MM.1S (cell line): ENCODE results near the gene PBX4.

ENCODE experiments used
- DNase-seq: peaks from one replicate; pipeline ENCODE4 v3.0.0-alpha.2; 2015
- H2AFZ ChIP-seq: fragments of 300-600 bp; sonication (generic); 2 replicates; pipeline ENCODE4 v1.6.0; 2016; ENCODE audit warnings: antibody characterized with exemption, low read length
- H3F3A ChIP-seq: fragments of 300-600 bp; sonication (generic); 2 replicates; pipeline ENCODE4 v1.6.1; 2016; ENCODE audit warnings: mild to moderate bottlenecking, antibody characterized with exemption, low read length, moderate library complexity, mixed read lengths; ENCODE audit not compliant: insufficient read depth
- H3K27ac ChIP-seq: fragments of 300-600 bp; sonication (generic); 2 replicates; pipeline ENCODE4 v1.5.1; 2016; ENCODE audit warnings: mild to moderate bottlenecking, low read length
- H3K27me3 ChIP-seq: fragments of 300-600 bp; sonication (generic); replicated peaks from 2 replicates; pipeline ENCODE4 v1.6.0; 2016; ENCODE audit warnings: low read length; ENCODE audit not compliant: insufficient read depth
- H3K36me3 ChIP-seq: fragments of 300-600 bp; sonication (generic); replicated peaks from 2 replicates; pipeline ENCODE4 v1.6.1; 2016; ENCODE audit warnings: mild to moderate bottlenecking, low read length, mixed read lengths; ENCODE audit not compliant: insufficient read depth
- H3K4me1 ChIP-seq: fragments of 300-600 bp; sonication (generic); 2 replicates; pipeline ENCODE4 v1.6.1; 2016; ENCODE audit warnings: low read length, mixed read lengths
- H3K4me2 ChIP-seq: fragments of 300-600 bp; sonication (generic); 2 replicates; pipeline ENCODE4 v1.6.0; 2016; ENCODE audit warnings: low read depth, low read length
- H3K4me3 ChIP-seq: fragments of 300-600 bp; sonication (generic); 2 replicates; pipeline ENCODE4 v1.5.1; 2016; ENCODE audit warnings: low read length, mixed read lengths
- H3K79me2 ChIP-seq: fragments of 300-600 bp; sonication (generic); 2 replicates; pipeline ENCODE4 v1.6.1; 2016; ENCODE audit warnings: mixed run types, low read length, mixed read lengths
- H3K9ac ChIP-seq: fragments of 300-600 bp; sonication (generic); 2 replicates; pipeline ENCODE4 v1.6.1; 2016; ENCODE audit warnings: low read length, mixed read lengths
- H3K9me2 ChIP-seq: fragments of 300-600 bp; sonication (generic); replicated peaks from 2 replicates; pipeline ENCODE4 v1.6.1; 2016; ENCODE audit warnings: mild to moderate bottlenecking, low read length, mixed read lengths; ENCODE audit not compliant: insufficient read depth
- H3K9me3 ChIP-seq: fragments of 300-600 bp; sonication (generic); replicated peaks from 2 replicates; pipeline ENCODE4 v1.6.1; 2016; ENCODE audit warnings: mild to moderate bottlenecking, low read length, mixed read lengths; ENCODE audit not compliant: insufficient read depth
- H4K20me1 ChIP-seq: fragments of 300-600 bp; sonication (generic); 2 replicates; pipeline ENCODE4 v1.6.1; 2016; ENCODE audit warnings: mild to moderate bottlenecking, low read length, moderate library complexity, mixed read lengths; ENCODE audit not compliant: insufficient read depth
- EZH2 ChIP-seq: fragments of 300-600 bp; sonication (generic); optimal IDR thresholded peaks from 2 replicates; pipeline ENCODE3; 2017; ENCODE audit warnings: low read depth, mild to moderate bottlenecking, antibody characterized with exemption, low read length, mixed read lengths
- EZH2phosphoT487 ChIP-seq: fragments of 300-600 bp; sonication (generic); IDR thresholded peaks from 2 replicates; pipeline ENCODE4 v1.6.1; 2018; ENCODE audit warnings: antibody characterized with exemption, low read length
- TF ChIP-seq, protein P1 (sequence below): fragments of 300-600 bp; sonication (generic); IDR thresholded peaks from 2 replicates; pipeline ENCODE4 v1.5.1; 2016; ENCODE audit warnings: antibody characterized with exemption, low read length, mixed read lengths

Gene PBX4

DNA sequence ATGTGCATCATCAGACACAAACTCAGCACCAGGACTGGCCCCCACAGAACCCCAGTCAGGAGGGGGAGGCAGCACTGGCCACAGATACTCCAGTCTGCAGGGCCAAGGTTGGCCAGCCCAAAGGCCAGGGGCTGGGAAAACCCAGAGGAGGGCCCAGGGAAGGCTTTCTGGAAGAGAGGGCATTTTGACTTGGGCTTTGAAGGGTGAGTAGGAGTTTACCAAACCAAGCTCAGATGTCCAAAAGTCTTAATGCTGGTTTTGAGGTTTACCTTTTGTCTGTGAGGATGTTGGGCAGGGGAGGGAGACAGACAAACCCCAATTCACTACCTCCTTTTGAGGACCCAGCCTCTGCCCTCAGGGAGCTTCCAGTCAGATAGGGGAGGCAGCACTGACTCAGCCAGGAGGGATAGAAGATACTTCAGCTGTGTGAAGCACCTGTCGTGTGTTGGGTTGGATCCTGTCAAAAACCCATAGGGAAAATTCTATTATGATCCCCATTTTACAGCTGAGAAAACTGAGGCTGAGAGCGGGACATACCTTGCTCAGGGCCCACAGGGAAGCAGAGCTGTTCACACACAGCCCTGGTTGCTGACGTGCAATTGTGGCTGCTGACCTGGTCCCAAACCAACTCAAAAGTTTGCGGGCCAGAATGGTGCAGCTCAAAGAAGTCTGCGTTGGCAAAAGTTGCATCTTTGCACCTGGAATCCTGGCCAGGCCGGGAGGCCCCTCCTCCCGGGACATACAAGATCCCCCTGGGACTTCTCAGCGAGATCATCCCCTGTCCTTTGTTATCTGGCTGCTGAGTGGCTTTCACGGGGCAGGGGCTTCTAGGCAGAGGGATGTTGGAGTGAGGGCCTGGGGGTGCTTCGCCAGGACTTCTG lies 67.3 kb downstream of the PBX4 start:
- Histone ChIP-seq H4K20me1 (no peaks in the 10 kb centered on the region), H3K4me3 (no peak overlapping the region), H3K36me3 (no peaks in the 10 kb centered on the region), H3K79me2 (no peaks in the 10 kb centered on the region), H3K27me3 (peaks cover 13% of the 10 kb centered on the region), H3K9me2 (no peaks in the 10 kb centered on the region), H3K27ac (no peak overlapping the region), H2AFZ (no peak overlapping the region), H3K9me3 (no peaks in the 10 kb centered on the region), H3K4me1 (no peaks in the 10 kb centered on the region), H3F3A (no peaks in the 10 kb centered on the region), H3K4me2 (no peak overlapping the region), H3K9ac (no peak overlapping the region)
- TF ChIP-seq EZH2: no peak
- no peak for TF ChIP-seq EZH2phosphoT487
- TF ChIP-seq, protein P1, sequence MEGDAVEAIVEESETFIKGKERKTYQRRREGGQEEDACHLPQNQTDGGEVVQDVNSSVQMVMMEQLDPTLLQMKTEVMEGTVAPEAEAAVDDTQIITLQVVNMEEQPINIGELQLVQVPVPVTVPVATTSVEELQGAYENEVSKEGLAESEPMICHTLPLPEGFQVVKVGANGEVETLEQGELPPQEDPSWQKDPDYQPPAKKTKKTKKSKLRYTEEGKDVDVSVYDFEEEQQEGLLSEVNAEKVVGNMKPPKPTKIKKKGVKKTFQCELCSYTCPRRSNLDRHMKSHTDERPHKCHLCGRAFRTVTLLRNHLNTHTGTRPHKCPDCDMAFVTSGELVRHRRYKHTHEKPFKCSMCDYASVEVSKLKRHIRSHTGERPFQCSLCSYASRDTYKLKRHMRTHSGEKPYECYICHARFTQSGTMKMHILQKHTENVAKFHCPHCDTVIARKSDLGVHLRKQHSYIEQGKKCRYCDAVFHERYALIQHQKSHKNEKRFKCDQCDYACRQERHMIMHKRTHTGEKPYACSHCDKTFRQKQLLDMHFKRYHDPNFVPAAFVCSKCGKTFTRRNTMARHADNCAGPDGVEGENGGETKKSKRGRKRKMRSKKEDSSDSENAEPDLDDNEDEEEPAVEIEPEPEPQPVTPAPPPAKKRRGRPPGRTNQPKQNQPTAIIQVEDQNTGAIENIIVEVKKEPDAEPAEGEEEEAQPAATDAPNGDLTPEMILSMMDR: no peak
- no peak for DNase-seq

DNA sequence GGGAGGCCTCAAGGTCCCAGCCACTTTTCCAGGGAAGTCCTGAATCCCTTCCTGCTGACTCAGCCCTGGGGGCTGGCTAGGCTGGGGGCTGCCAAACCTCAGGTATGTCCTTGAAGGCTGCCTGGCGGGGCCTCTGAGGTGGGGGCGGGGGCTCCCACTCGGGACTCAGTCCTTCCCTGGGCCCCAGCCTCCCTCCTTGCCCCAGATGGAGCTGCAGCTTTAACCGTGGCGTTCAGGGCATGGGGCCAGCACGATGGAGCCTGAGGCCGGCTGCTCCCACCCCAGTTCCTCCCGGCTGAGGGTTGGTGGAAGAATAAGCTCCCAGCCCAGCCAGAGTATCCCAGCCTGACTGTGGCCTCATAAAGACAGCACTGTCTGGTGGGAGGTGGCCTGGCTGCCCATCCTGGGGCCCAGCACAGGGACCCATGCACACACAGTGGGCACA lies 68.0 kb downstream of the PBX4 start:
- H3K79me2 ChIP-seq: no peaks in the 10 kb centered on the region
- H3K9me3 ChIP-seq: no peaks in the 10 kb centered on the region
- no peak overlapping the region for H3K9ac ChIP-seq
- no peak overlapping the region for H2AFZ ChIP-seq
- H3K9me2 ChIP-seq: no peaks in the 10 kb centered on the region
- no peaks in the 10 kb centered on the region for H3K4me1 ChIP-seq
- H3K4me3 ChIP-seq: no peak overlapping the region
- H3K27ac ChIP-seq: no peak overlapping the region
- peaks cover 13% of the 10 kb centered on the region for H3K27me3 ChIP-seq
- no peak overlapping the region for H3K4me2 ChIP-seq
- no peaks in the 10 kb centered on the region for H3F3A ChIP-seq
- TF ChIP-seq EZH2phosphoT487 (no peak), EZH2 (no peak)
- TF ChIP-seq, protein P1: no peak
- DNase-seq: no peak
- no peaks in the 10 kb centered on the region for H4K20me1 ChIP-seq
- H3K36me3 ChIP-seq: no peaks in the 10 kb centered on the region

DNA sequence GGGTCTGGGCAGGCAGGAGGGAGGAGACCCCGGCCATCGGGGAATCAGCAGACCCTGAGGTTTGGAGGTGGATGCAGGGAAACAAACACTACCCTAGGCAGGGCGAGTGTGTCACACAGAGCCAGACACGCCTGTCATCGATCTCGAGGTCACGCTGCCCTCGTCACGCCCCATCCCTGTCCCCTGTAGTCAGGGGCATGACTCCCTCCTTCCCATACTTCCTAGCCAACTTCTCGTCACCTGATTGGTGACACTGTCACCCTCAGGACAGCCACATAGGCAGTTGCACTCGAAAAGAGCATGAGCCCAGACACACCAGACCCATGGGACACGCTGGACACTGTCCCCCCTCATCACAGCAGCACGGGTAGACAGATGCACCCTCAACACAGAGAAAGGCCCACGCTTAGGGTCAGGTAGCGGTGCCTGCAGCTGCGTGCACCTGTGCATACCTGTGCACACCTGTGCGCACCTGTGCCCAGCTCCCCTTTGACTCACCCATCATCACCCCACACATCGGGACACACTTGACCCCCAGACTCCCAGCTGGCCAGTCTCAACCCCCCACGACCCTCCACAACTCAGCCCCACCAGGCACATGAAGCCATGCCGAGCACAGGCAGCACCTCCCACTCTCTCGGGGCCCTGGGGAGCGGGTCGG lies 68.6 kb downstream of the PBX4 start:
- Histone ChIP-seq H3K27ac (no peak overlapping the region), H2AFZ (no peak overlapping the region), H3K9me3 (no peaks in the 10 kb centered on the region), H3K27me3 (peaks cover 13% of the 10 kb centered on the region), H3K9ac (no peak overlapping the region), H4K20me1 (no peaks in the 10 kb centered on the region), H3K36me3 (no peaks in the 10 kb centered on the region), H3K4me2 (no peak overlapping the region), H3K4me1 (no peaks in the 10 kb centered on the region), H3F3A (no peaks in the 10 kb centered on the region), H3K9me2 (no peaks in the 10 kb centered on the region), H3K79me2 (no peaks in the 10 kb centered on the region), H3K4me3 (no peak overlapping the region)
- TF ChIP-seq EZH2 (no peak), EZH2phosphoT487 (no peak)
- TF ChIP-seq, protein P1: no peak
- no peak for DNase-seq
